ENCODE data around the gene PDE1C. TPM values are rescaled to one million over a fixed set of nuclear protein-coding genes. Genes with fewer than 3 reads are reported as not detected.
"Not testable (repeated sequence)": the region's sequence is repeated elsewhere in the genome, so short reads cannot be mapped to it uniquely, and the experiment has no call there.

PDE1C gene
- total and polyA plus RNA-seq, 2 experiments from 2014 or later, result 0.38 to 2.3 TPM

DNA sequence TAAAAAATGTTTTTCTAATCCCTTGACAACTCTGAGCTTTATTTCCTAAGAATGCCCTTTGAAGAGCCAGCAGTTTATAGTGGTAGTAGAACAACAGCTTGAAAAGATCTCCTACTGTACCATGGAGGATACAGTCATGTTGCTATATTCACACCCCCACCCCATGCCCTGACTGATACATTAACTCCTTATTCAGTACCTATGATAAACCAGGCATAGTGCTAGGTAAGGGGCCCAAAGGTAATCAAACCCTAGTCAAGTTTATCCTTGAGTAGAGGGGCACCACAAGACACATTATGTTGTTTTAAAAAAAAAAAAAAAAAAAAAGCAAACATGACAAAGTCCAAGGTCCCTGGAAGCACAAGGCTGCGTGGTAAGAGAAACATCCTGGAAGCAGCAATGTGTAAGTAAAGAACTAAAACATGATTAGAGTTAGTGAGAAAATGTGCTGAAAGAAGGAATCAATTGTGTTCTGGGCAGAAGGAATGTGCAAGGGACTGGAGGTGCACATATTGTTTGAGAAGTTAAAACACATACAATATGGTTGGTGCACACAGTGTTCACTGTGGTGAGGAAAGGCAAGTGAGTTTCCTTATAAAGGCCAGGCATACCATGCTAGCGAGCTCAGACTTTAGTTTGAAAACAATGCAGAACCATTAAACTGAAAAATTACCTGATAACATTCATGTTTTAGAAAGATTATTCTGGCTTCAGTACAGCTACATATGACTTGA, 51.2 kb downstream of the PDE1C start:
- no peaks in the 10 kb centered on the region for H3K36me3 ChIP-seq
- TF ChIP-seq, protein P1, sequence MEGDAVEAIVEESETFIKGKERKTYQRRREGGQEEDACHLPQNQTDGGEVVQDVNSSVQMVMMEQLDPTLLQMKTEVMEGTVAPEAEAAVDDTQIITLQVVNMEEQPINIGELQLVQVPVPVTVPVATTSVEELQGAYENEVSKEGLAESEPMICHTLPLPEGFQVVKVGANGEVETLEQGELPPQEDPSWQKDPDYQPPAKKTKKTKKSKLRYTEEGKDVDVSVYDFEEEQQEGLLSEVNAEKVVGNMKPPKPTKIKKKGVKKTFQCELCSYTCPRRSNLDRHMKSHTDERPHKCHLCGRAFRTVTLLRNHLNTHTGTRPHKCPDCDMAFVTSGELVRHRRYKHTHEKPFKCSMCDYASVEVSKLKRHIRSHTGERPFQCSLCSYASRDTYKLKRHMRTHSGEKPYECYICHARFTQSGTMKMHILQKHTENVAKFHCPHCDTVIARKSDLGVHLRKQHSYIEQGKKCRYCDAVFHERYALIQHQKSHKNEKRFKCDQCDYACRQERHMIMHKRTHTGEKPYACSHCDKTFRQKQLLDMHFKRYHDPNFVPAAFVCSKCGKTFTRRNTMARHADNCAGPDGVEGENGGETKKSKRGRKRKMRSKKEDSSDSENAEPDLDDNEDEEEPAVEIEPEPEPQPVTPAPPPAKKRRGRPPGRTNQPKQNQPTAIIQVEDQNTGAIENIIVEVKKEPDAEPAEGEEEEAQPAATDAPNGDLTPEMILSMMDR (IDR thresholded peaks at IDR 0.05; ENCODE audit: low read depth, low read length), result no peak
- DNase-seq (ENCODE audit: low read depth in 1 of 2, low spot score in 1 of 2), result no peak

DNA sequence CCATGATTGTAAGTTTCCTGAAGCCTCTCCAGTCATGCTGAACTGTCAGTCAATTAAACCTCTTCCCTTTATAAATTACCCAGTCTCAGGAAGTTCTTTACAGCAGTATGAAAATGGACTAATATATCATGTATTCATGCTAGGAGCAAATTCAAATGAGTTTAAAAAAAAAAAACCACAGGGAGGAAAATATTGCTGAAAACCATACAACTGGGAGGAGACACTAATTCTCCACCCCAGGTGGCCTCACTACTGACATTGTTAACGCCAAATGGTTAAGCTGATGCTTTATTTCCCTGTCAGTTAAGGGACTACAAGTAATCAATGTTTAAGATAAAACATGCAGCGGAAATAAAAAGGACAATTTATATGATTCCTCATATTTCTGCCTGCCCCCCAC, 55.1 kb downstream of the PDE1C start:
- H3K36me3 ChIP-seq, result no peaks in the 10 kb centered on the region

More for the DNA sequence above, 51.2 kb downstream of the PDE1C start:
- no peak overlapping the region for H3K27ac ChIP-seq
- no peaks in the 10 kb centered on the region for H3K9me3 ChIP-seq (ENCODE audit: low read depth)
- H3K27me3 ChIP-seq, result no peaks in the 10 kb centered on the region
- no peaks in the 10 kb centered on the region for H3K4me1 ChIP-seq (ENCODE audit: low read depth)
- no peak overlapping the region for H3K4me3 ChIP-seq

DNA sequence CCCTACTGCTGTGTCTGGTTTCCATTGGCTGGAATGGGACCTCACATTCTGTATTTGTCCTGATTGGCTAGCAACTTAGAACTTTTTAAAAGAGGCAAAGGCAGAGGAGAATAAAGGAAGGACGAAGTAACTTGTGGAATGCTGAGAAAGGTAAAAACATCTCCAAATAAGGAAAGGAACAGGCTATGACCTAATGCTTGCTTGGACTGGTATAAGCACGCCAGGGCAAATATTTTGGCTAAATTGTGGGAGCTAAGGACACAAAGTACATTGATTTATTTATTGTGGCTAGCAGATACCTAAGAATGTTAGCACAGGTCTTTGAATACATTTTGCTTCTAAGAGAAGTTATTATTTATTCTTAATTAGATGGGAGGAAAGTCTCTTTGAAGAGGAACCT, 56.7 kb downstream of the PDE1C start:
- H3K9me3 ChIP-seq (ENCODE audit: low read depth); H3K27me3 ChIP-seq; H3K4me1 ChIP-seq (ENCODE audit: low read depth); H3K27ac ChIP-seq; H3K36me3 ChIP-seq; H3K4me3 ChIP-seq; DNase-seq (ENCODE audit: low read depth in 1 of 2, low spot score in 1 of 2): not testable (repeated sequence)

More for the DNA sequence above, 55.1 kb downstream of the PDE1C start:
- no peak for DNase-seq (ENCODE audit: low read depth in 1 of 2, low spot score in 1 of 2)
- no peaks in the 10 kb centered on the region for H3K4me1 ChIP-seq (ENCODE audit: low read depth)
- H3K27me3 ChIP-seq, result no peaks in the 10 kb centered on the region
- TF ChIP-seq, protein P1 (IDR thresholded peaks at IDR 0.05; ENCODE audit: low read depth, low read length), result no peak
- H3K4me3 ChIP-seq, result no peak overlapping the region
- H3K27ac ChIP-seq, result no peak overlapping the region
- H3K9me3 ChIP-seq (ENCODE audit: low read depth), result no peaks in the 10 kb centered on the region

DNA sequence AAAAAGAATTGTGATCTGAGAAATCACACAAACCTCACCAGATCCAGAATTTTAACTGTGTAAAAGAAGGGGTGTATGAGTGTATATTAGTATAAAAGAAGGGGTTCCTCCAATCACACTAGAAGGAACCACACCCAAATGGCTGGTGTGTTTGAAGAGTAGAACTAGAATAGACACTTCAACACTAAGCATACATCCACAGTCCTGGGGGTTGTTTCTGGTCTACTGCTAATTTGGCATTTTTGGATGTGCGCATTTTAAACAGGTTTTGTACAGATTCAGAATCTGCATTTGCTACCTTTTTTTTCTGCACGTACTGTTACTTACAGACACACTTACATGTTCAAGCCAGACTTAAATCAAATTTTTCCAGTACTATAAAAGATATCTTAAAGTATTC, 64.6 kb downstream of the PDE1C start:
- Histone ChIP-seq H3K4me1 (ENCODE audit: low read depth) (no peaks in the 10 kb centered on the region), H3K27ac (no peak overlapping the region), H3K9me3 (ENCODE audit: low read depth) (no peaks in the 10 kb centered on the region), H3K36me3 (no peaks in the 10 kb centered on the region), H3K4me3 (no peak overlapping the region), H3K27me3 (no peaks in the 10 kb centered on the region)
- TF ChIP-seq, protein P1 (IDR thresholded peaks at IDR 0.05; ENCODE audit: low read depth, low read length), result no peak
- DNase-seq (ENCODE audit: low read depth in 1 of 2, low spot score in 1 of 2), result no peak

DNA sequence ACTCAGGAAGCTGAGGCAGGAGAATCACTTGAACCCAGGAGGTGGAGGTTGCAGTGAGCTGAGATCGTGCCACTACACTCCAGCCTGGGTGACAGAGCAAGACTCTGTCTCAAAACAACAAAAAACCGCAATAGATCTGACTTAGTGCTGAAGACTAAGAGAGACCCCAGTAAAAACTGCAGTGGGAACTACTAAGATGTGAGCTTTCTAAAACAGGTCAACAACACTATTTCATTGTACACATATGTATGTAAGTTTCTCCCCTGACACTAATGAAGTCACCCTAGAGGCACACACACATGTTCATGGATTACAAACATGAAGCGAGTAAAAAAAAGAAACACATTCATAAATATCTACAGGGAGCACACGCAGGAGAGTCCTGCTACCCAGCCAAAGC, 68.3 kb downstream of the PDE1C start:
- no peak for DNase-seq (ENCODE audit: low read depth in 1 of 2, low spot score in 1 of 2)

DNA sequence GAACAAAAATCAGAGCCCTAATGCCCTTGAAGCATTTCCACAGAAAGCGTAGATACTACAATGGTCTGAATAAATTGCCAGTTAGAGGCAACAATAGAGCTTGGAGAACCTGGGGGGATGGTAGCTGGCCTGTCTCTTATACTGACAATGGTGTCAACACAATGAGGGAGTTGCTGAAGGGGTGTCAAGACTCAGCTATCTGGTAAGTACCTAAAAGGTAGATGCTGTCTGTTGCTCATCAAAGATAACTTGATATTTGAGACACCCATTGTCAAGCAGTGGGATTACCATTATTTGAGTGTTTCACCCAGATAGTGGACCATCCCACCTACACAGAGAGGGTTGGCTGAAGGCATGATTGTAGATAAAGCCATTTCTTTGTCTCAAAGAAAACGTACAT, 72.8 kb downstream of the PDE1C start:
- H3K27me3 ChIP-seq, result no peaks in the 10 kb centered on the region
- H3K9me3 ChIP-seq (ENCODE audit: low read depth), result no peaks in the 10 kb centered on the region
- DNase-seq (ENCODE audit: low read depth in 1 of 2, low spot score in 1 of 2), result no peak
- H3K27ac ChIP-seq, result no peak overlapping the region
- no peaks in the 10 kb centered on the region for H3K36me3 ChIP-seq
- H3K4me1 ChIP-seq (ENCODE audit: low read depth), result no peaks in the 10 kb centered on the region
- H3K4me3 ChIP-seq, result no peak overlapping the region
- TF ChIP-seq, protein P1 (IDR thresholded peaks at IDR 0.05; ENCODE audit: low read depth, low read length), result no peak

More for the DNA sequence above, 68.3 kb downstream of the PDE1C start:
- Histone ChIP-seq H3K27me3 (no peaks in the 10 kb centered on the region), H3K4me1 (ENCODE audit: low read depth) (no peaks in the 10 kb centered on the region), H3K27ac (no peak overlapping the region), H3K4me3 (no peak overlapping the region), H3K9me3 (ENCODE audit: low read depth) (no peaks in the 10 kb centered on the region), H3K36me3 (no peaks in the 10 kb centered on the region)
- TF ChIP-seq, protein P1 (IDR thresholded peaks at IDR 0.05; ENCODE audit: low read depth, low read length), result no peak

Measured in cardiac muscle cell (in vitro differentiated cells and primary cell).